Activated CD8-positive, alpha-beta T cell treated with anti-CD3 and anti-CD28 coated beads, Interleukin-2, amount 10 ng/mL, durations not matched to agents 7 days and 5 days (primary cell): ENCODE results near the gene JAK1. TPM values are rescaled to one million over a fixed set of nuclear protein-coding genes. Genes with fewer than 3 reads are reported as not detected.
A peak's percentile ranks its signal among the peaks of the same experiment; 100 is the strongest.
"Not testable (repeated sequence)": the region's sequence is repeated elsewhere in the genome, so short reads cannot be mapped to it uniquely, and the experiment has no call there.

ENCODE experiments used
- ATAC-seq: fragments of 150-1000 bp; cut with Tn5 transposase; one replicate; pipeline ENCODE4 v1.10.0; 2021; ENCODE audit warnings: moderate library complexity
- CTCF ChIA-PET: fragments of 350-600 bp; sonication (Branson Sonifier 250); formaldehyde crosslinking; loops from one replicate; lab custom pipeline; 2021; ENCODE audit warnings: antibody characterized with exemption; lab: Charles Lee
- POLR2A ChIA-PET: fragments of 350-600 bp; sonication (Branson Sonifier 250); formaldehyde crosslinking; loops from one replicate; lab custom pipeline; 2021; ENCODE audit warnings: antibody characterized with exemption; lab: Charles Lee
- DNase-seq: peaks from one replicate; pipeline ENCODE4 v3.0.0-alpha.2; 2020
- H3K27ac Mint-ChIP-seq: one replicate; pipeline ENCODE4 v1.8.0; 2021; ENCODE audit warnings: mild to moderate bottlenecking, mixed read lengths
- H3K27me3 Mint-ChIP-seq: one replicate; pipeline ENCODE4 v1.8.0; 2021; ENCODE audit warnings: low read depth, mixed read lengths
- H3K36me3 Mint-ChIP-seq: one replicate; pipeline ENCODE4 v1.8.0; 2021; ENCODE audit warnings: low read depth, mixed read lengths
- H3K4me1 Mint-ChIP-seq: one replicate; pipeline ENCODE4 v1.8.0; 2021; ENCODE audit warnings: low read depth, mixed read lengths
- H3K4me3 Mint-ChIP-seq: one replicate; pipeline ENCODE4 v1.8.0; 2021; ENCODE audit warnings: mild to moderate bottlenecking, mixed read lengths
- H3K9me3 Mint-ChIP-seq: one replicate; pipeline ENCODE4 v1.8.0; 2022; ENCODE audit warnings: mixed read lengths; ENCODE audit not compliant: insufficient read depth
- total RNA-seq, 2 experiments: library from RNA; stranded (reverse); gene quantifications; one replicate each; pipeline ENCODE4 v1.2.3, GENCODE V29; 2021

Gene JAK1
- total RNA-seq, 2 experiments from 2014 or later: 156 to 159 TPM

DNA sequence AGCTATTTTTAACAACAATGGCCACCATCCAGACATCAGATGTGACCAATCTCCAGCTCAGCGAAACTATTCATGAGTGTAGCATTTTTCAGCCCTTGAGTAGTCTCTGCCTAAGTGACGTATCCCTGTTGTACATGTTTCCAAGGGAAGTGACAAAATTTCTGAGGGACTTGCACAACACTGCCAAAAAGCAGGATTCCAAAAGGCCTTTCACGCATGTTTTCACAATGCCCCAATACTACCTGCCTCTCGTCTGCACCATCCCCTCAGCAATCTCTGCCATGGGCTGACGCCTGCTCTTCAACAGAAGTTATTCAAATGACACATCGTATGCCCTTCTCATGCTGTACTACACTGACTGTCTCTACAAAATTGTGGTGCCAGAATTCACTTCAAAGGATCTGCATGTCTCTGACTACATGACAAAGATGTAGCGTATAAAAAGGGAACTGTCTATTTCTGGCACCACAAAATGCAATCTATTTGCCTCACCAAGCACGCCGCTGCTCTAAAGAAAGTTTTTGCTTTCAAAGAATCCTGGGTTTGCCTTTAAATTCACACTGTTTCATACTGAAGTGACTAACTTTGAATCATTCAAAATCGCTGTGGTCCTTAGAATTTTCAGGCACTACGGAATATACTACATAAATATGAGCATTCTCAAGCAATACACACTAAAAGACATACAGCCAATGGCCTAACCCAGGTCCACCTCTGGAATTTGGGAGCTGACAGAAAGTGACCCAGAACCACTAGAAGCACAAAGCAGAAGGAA, 32.9 kb downstream of the JAK1 start:
- POLR2A ChIA-PET: interaction anchor here (0.6 kb wide), 1 partner anchor 10 kb away, joined by 5 read pairs; no protein-coding TSS in a partner anchor
- H3K27me3 Mint-ChIP-seq: no peaks in the 10 kb centered on the region
- H3K27ac Mint-ChIP-seq: no peak overlapping the region
- ATAC-seq (no peak), DNase-seq (no peak)
- H3K36me3 Mint-ChIP-seq: peaks cover 25% of the 10 kb centered on the region
- CTCF ChIA-PET: no interaction called here
- H3K9me3 Mint-ChIP-seq: no peaks in the 10 kb centered on the region
- H3K4me1 Mint-ChIP-seq: peaks cover 39% of the 10 kb centered on the region
- no peak overlapping the region for H3K4me3 Mint-ChIP-seq

DNA sequence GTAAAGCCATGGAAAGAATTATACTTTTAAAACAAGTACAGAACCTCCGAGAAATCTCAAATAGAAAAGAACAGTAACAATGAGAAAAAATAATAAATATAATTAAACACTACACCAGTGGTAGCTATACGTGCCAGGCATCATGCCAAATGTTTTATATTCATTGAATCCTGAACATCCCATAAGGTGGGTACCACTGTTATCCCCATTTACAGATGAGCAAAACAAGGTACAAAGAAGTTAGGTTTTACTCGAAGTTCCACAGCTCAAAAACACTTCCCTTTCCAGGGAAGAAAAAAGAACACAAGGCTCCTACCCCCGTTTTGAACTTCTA, 33.4 kb downstream of the JAK1 start:
- H3K4me1 Mint-ChIP-seq: peaks cover 44% of the 10 kb centered on the region
- ATAC-seq (no peak), DNase-seq (no peak)
- no peaks in the 10 kb centered on the region for H3K9me3 Mint-ChIP-seq
- H3K4me3 Mint-ChIP-seq: no peak overlapping the region
- ChIA-PET POLR2A (no interaction called here), CTCF (no interaction called here)
- H3K27ac Mint-ChIP-seq: no peak overlapping the region
- H3K27me3 Mint-ChIP-seq: no peaks in the 10 kb centered on the region
- H3K36me3 Mint-ChIP-seq: peaks cover 22% of the 10 kb centered on the region

GRCh38 chr1:64930640-64931039, 35.7 kb downstream of the JAK1 start:
- CTCF ChIA-PET, H3K27ac Mint-ChIP-seq, H3K4me3 Mint-ChIP-seq, ATAC-seq, DNase-seq, H3K27me3 Mint-ChIP-seq, H3K9me3 Mint-ChIP-seq: not testable (repeated sequence)
- POLR2A ChIA-PET: interaction anchor here (0.6 kb wide), 1 partner anchor 328 kb away, joined by 3 read pairs; no protein-coding TSS in a partner anchor
- H3K36me3 Mint-ChIP-seq: peaks cover 32% of the 10 kb centered on the region
- peaks cover 65% of the 10 kb centered on the region for H3K4me1 Mint-ChIP-seq

DNA sequence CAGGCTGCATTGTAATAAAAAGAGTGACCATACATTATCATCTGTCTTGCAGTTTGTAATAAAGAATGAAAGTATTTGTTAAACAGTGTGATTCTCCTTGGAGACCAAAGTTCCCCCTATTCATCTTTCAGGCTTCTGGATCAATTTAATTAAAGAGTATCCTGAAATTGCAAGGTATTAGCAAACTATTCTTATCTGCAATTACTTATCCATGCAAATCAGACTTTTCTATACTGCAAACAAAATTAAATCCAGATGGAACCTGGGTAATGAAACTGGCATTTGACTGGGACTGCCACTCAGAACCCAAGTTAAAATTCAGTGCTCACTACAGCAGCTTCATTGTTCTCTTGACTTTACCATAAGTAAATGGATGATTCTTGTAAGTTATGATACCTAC, 37.1 kb downstream of the JAK1 start:
- no peaks in the 10 kb centered on the region for H3K27me3 Mint-ChIP-seq
- no peak overlapping the region for H3K27ac Mint-ChIP-seq
- ChIA-PET CTCF (no interaction called here), POLR2A (interaction anchor here (1.2 kb wide), 1 partner anchor 21 kb away, joined by 3 read pairs; no protein-coding TSS in a partner anchor)
- DNase-seq: no peak
- peaks cover 69% of the 10 kb centered on the region for H3K4me1 Mint-ChIP-seq
- peaks cover 40% of the 10 kb centered on the region for H3K36me3 Mint-ChIP-seq
- no peak overlapping the region for H3K4me3 Mint-ChIP-seq
- no peaks in the 10 kb centered on the region for H3K9me3 Mint-ChIP-seq
- ATAC-seq: no peak

DNA sequence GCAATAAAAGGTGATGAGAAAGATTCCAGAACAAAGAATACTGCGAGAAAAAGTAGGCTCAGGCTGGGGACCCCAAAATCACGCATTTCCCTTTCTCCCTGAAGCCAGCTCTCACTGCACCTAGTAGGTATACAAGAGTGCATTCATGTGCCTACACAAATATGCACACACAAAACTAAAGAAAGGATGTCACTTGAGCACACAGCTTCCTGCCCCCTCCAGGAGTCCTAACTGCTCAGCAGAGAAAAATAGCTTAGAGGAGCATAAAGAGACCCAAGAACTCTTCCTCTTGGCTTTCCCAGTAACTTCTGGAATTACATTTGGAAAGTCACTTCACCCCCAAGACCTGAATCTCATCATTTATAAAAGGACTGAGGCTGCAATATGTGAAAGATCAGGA, 38.0 kb downstream of the JAK1 start:
- ChIA-PET POLR2A (interaction anchor here (1.2 kb wide), 2 partner anchors 14 to 21 kb away, joined by 3 read pairs; no protein-coding TSS in a partner anchor), CTCF (interaction anchor here (1.4 kb wide), 1 partner anchor 34 kb away, joined by 3 read pairs; no protein-coding TSS in a partner anchor)
- Mint-ChIP-seq H3K4me3 (no peak overlapping the region), H3K36me3 (peaks cover 40% of the 10 kb centered on the region), H3K4me1 (peaks cover 68% of the 10 kb centered on the region), H3K9me3 (no peaks in the 10 kb centered on the region), H3K27ac (peak overlapping the region; percentile 30), H3K27me3 (no peaks in the 10 kb centered on the region)
- ATAC-seq (no peak), DNase-seq (no peak)

GRCh38 chr1:64925594-64925993, 40.8 kb downstream of the JAK1 start:
- Mint-ChIP-seq H3K27me3 (no peaks in the 10 kb centered on the region), H3K4me1 (peaks cover 87% of the 10 kb centered on the region), H3K36me3 (peaks cover 36% of the 10 kb centered on the region), H3K9me3 (no peaks in the 10 kb centered on the region), H3K4me3 (no peak overlapping the region), H3K27ac (no peak overlapping the region)
- POLR2A ChIA-PET: no interaction called here
- CTCF ChIA-PET: no interaction called here
- ATAC-seq (no peak), DNase-seq (no peak)

DNA sequence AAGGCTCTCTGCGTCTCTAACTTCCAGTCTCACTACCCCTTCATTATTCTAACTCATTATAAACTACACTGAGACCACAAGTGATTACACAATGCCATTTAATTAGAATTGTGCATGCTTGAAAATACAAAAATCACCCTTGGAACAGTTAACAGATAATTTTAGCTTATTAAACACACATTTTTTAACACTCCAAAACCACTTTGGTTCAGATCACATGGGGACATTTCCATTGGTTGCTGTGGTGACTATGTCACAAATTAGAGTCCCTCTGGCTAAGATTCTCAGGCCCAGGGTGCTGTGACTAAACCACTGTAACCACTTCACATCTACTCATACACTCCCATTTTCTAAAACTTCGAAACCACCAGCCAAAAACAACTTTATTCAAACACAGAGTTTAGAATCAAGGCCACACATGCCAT, 43.0 kb downstream of the JAK1 start:
- POLR2A ChIA-PET: interaction anchor here (1.0 to 1.1 kb wide), 2 partner anchors 11 to 38 kb away, joined by 4 to 5 read pairs; no protein-coding TSS in a partner anchor

DNA sequence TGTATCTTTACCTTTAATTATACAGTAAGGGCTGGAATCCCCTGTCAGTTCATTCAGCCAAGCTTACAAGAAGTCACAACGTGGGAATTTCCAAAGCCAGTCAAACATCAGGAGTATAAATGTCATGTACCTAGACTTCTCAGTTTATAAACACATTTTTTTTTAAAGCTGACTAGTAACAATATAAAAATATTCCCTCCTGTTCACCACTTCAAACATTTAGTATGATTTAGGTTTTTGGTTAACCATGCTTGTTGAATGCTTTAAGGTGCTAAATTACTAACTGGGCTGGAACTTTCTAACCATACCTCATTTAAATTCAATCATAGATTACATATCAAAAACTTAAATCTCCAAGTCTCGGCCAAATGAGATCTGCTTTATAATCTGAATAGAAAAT, 44.0 kb downstream of the JAK1 start:
- no peaks in the 10 kb centered on the region for H3K9me3 Mint-ChIP-seq
- POLR2A ChIA-PET: interaction anchor here (1.0 to 1.2 kb wide), 2 partner anchors 11 to 40 kb away, joined by 3 to 5 read pairs; no protein-coding TSS in a partner anchor
- DNase-seq (no peak), ATAC-seq (no peak)
- peaks cover 38% of the 10 kb centered on the region for H3K36me3 Mint-ChIP-seq
- H3K27me3 Mint-ChIP-seq: no peaks in the 10 kb centered on the region
- H3K4me3 Mint-ChIP-seq: no peak overlapping the region
- peaks cover 75% of the 10 kb centered on the region for H3K4me1 Mint-ChIP-seq
- H3K27ac Mint-ChIP-seq: no peak overlapping the region
- CTCF ChIA-PET: interaction anchor here (1.2 kb wide), 1 partner anchor 19 kb away, joined by 3 read pairs; no protein-coding TSS in a partner anchor

More for the DNA sequence above, 43.0 kb downstream of the JAK1 start:
- ATAC-seq (peak; percentile 57), DNase-seq (no peak)
- CTCF ChIA-PET: interaction anchor here (1.0 to 1.2 kb wide), 2 partner anchors 20 to 46 kb away, joined by 3 to 4 read pairs; no protein-coding TSS in a partner anchor
- Mint-ChIP-seq H3K27me3 (no peaks in the 10 kb centered on the region), H3K36me3 (peaks cover 38% of the 10 kb centered on the region), H3K9me3 (no peaks in the 10 kb centered on the region), H3K27ac (no peak overlapping the region), H3K4me1 (peaks cover 73% of the 10 kb centered on the region), H3K4me3 (no peak overlapping the region)

DNA sequence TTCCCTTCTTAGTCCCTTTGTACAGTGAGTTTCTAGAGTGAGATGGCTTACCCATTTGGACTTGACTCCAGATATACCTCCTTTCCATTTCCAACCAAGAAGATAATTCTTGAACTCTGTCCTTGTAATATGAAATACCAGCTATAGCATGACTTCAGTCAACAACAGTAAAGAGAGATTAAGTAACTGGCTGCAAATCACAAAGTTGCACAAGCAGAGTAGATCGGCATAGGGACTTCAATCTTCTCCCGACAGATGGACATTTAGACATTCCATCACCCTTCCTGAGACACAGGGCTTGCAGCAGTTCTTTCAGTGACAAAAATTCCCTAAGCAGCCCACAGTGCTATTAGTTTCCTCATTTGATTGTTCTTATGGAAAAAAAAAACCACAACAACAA, 44.6 kb downstream of the JAK1 start:
- no peak overlapping the region for H3K4me3 Mint-ChIP-seq

DNA sequence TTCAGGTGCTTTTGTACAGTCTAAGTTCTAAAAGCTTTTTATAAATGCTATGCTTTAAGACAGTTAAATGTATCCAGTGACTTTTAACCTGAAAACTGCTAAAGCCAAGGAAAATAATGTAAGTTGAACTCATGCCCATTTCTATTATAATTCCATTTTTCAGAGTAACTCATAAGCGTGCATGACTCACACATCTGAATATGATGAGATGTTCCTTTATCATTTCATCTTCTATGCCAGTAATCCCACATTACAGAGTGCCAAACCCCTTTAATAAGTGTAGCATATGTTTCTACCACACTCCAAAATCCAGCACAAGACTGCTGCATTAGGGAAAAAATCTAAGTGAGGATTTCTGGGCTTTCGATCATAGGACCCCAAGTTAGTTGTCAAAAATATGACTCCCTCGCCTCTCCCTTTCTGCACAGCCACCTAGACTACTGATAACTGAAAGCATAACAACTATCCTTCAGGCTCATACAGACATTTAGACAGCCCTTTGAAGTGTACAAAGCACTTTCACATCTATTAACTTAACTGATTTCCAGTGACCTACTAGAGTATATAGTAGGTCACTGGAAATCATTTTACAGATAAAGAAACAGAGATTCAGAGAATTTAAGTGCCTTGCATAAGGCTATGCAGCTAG, 45.3 kb downstream of the JAK1 start:
- ChIA-PET POLR2A (interaction anchor here (0.6 to 1.0 kb wide), 2 partner anchors 9 to 13 kb away, joined by 3 read pairs; no protein-coding TSS in a partner anchor), CTCF (interaction anchor here (1.0 to 2.1 kb wide), 2 partner anchors 42 to 44 kb away, joined by 3 to 5 read pairs; no protein-coding TSS in a partner anchor)
- ATAC-seq: no peak
- Mint-ChIP-seq H3K27ac (no peak overlapping the region), H3K27me3 (no peaks in the 10 kb centered on the region), H3K36me3 (peaks cover 26% of the 10 kb centered on the region), H3K4me3 (no peak overlapping the region), H3K4me1 (peaks cover 71% of the 10 kb centered on the region), H3K9me3 (no peaks in the 10 kb centered on the region)
- DNase-seq: no peak

More for the DNA sequence above, 44.6 kb downstream of the JAK1 start:
- H3K36me3 Mint-ChIP-seq: peaks cover 32% of the 10 kb centered on the region
- POLR2A ChIA-PET: interaction anchor here (0.6 to 1.2 kb wide), 3 partner anchors 10 to 40 kb away, joined by 3 to 5 read pairs (median 3); no protein-coding TSS in a partner anchor
- H3K9me3 Mint-ChIP-seq: no peaks in the 10 kb centered on the region
- H3K27ac Mint-ChIP-seq: no peak overlapping the region
- peaks cover 75% of the 10 kb centered on the region for H3K4me1 Mint-ChIP-seq
- DNase-seq: no peak
- CTCF ChIA-PET: interaction anchor here (1.0 to 2.1 kb wide), 2 partner anchors 41 to 44 kb away, joined by 3 to 5 read pairs; no protein-coding TSS in a partner anchor
- H3K27me3 Mint-ChIP-seq: no peaks in the 10 kb centered on the region
- no peak for ATAC-seq

DNA sequence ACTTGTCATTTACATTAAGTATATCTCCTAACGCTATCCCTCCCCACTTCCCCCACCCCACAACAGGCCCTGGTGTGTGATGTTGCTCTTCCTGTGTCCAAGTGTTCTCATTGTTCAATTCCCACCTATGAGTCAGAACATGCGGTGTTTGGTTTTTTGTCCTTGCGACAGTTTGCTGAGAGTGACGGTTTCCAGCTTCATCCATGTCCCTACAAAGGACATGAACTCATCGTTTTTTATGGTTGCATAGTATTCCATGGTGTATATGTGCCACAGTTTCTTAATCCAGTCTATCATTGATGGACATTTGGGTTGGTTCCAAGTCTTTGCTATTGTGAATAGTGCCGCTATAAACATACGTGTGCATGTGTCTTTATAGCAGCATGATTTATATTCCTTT, 47.2 kb downstream of the JAK1 start:
- DNase-seq, H3K27me3 Mint-ChIP-seq, CTCF ChIA-PET, H3K9me3 Mint-ChIP-seq, ATAC-seq, H3K27ac Mint-ChIP-seq, H3K4me3 Mint-ChIP-seq, POLR2A ChIA-PET: not testable (repeated sequence)
- Mint-ChIP-seq H3K4me1 (peaks cover 55% of the 10 kb centered on the region), H3K36me3 (peaks cover 14% of the 10 kb centered on the region)
